Measurements from ENCODE around the gene HERC6. TPM values are rescaled to one million over a fixed set of nuclear protein-coding genes. Genes with fewer than 3 reads are reported as not detected.

The HERC6 gene
- 8.4 and 57.9 TPM in 2 replicates for total RNA-seq

DNA sequence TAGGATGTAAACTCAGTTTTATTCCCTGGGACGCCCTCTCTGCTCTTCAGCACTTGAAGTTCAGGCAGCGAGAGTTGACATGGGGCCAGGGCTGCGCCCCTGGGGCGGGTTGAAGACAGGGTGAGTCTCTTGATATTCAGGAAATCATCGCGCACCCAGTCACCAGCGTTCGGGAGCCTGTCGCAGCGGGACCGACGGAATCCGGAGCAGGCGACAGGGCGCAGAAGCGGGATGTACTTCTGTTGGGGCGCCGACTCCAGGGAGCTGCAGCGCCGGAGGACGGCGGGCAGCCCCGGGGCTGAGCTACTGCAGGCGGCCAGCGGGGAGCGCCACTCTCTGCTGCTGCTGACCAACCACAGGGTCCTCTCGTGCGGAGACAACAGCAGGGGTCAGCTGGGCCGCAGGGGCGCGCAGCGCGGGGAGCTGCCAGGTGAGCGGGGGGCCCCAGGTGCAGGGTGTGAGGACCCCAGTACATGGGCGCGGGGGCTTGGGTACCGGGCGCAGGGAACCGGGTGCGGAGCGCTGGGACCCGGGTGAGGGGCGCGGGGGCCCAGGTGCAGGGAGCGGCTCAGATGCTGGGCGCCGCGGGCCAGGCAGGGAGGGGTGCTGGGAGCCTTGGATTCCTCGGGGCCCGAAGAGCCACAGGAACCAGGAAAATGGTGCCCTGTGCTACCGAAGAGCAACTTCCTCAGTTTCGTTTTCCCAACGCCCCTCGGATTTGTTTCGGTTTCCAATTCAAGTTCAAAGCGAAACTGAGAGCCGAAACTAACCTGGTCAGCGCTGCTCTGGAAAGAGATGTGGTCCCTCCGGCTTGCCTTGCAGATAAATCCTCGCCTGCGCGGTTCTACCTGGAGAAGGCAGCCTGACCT lies at the start of gene HERC6:
Gene HERC6 (plus strand): TSS at position 162 of the 869 bp plus-strand sequence. CDS start 70 bp downstream, at position 232.

DNA sequence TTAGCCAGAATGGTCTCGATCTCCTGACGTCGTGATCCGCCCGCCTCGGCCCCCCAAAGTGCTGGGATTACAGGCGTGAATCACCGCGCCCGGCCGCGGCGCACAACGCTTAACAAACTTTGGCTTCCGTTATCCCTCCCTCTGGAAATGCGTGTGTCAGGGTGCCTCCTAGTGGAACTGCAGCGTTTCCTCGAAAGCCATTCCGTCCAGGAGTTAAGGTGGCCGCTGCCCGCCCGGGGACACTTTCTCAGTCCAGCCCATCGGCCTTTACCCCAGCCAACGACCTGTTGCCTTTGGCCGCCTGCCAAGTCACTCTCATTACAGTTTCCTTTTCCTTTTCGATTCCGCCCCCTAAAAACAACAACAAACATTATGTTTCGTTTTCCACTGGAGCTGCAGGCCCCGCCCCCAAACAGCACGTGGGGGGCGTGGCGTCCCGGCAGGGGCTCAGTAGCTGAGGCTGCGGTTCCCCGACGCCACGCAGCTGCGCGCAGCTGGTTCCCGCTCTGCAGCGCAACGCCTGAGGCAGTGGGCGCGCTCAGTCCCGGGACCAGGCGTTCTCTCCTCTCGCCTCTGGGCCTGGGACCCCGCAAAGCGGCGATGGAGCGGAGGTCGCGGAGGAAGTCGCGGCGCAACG lies 78.1 kb downstream of the HERC6 start, which contains the start of gene HERC5:
Gene HERC5 (plus strand): TSS at position 450 of the 637 bp plus-strand sequence. CDS start 151 bp downstream, at position 601.

Other genes with a start within 250 kb of the HERC6 start
- gene ABCG2, start 220.2 kb upstream of the HERC6 start, total RNA-seq: 2.4 and 4.9 TPM in 2 replicates
- 14.6 and 17.0 TPM in 2 replicates for gene PPM1K, start 94.3 kb upstream of the HERC6 start, total RNA-seq
- 0.65 and 10.2 TPM in 2 replicates for gene HERC5, start 78.3 kb downstream of the HERC6 start, total RNA-seq
- 104 and 132 TPM in 2 replicates for gene PYURF, start 144.9 kb downstream of the HERC6 start, total RNA-seq
- 12.3 and 13.0 TPM in 2 replicates for gene HERC3, start 213.6 kb downstream of the HERC6 start, total RNA-seq